GM21528 (cell line): ENCODE results near the gene STAG1.
"Not testable (repeated sequence)": the region's sequence is repeated elsewhere in the genome, so short reads cannot be mapped to it uniquely, and the experiment has no call there.

Experiments used
- ATAC-seq: cut with Tn5 transposase; IDR thresholded peaks from one replicate; pipeline ENCODE4 v1.9.1; 2021; ENCODE audit warnings: mild to moderate bottlenecking, moderate library complexity; ENCODE audit not compliant: unreplicated experiment, low FRiP score

Gene STAG1

DNA sequence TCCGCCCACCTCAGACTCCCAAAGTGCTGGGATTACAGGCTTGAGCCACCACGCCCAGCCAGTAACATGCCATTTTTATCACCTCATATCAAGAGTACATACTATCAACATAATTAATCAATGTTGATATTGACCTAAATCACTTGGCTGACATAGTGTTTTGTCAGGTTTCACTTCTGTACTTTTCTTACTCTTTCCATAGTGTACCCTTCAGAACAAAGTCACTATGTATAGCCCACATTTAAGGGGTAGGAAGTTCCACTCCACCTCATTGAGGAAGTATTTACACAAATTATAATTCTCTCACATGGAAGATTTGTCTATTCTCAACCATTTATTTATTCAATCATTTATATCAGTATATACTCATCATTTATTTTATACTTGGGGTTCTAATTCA, 145.2 kb downstream of the STAG1 start:
- ATAC-seq: no peak

DNA sequence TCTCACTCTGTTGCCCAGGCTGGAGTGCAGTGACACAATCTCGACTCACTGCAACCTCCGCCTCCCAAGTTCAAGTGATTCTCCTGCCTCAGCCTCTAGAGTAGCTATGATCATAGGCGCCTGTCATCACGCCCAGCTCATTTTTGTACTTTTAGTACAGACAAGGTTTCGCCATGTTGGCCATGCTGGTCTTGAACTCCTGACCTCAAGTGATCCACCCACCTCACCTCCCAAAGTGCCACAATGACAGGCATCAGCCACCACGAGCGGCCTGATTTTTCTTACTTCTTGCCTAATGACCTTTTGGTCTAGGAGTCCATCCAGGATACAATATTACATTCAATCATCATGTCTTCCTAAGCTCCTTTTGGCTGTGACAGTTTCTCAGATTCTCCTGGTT, 146.0 kb downstream of the STAG1 start:
- ATAC-seq: not testable (repeated sequence)

GRCh38 chr3:136604961-136605360, 147.2 kb downstream of the STAG1 start:
- ATAC-seq: no peak

DNA sequence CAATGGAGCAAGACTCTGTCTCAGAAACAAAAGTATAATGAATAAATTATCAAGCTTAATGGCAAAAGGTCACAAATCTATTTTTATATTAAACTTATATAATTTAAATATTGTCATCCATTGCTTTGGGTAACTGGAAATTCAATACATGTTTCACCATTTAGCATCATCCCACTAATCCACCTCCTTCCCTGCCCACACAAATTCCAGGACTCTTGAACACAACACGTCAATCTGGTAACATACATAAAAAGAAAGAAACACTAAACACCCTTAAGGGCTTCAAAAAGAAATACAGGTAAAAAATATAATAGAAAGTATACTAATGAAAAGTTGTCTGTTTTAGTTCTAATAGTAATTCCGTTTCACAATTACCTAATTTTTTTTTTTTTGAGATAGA, 149.4 kb downstream of the STAG1 start:
- no peak for ATAC-seq

DNA sequence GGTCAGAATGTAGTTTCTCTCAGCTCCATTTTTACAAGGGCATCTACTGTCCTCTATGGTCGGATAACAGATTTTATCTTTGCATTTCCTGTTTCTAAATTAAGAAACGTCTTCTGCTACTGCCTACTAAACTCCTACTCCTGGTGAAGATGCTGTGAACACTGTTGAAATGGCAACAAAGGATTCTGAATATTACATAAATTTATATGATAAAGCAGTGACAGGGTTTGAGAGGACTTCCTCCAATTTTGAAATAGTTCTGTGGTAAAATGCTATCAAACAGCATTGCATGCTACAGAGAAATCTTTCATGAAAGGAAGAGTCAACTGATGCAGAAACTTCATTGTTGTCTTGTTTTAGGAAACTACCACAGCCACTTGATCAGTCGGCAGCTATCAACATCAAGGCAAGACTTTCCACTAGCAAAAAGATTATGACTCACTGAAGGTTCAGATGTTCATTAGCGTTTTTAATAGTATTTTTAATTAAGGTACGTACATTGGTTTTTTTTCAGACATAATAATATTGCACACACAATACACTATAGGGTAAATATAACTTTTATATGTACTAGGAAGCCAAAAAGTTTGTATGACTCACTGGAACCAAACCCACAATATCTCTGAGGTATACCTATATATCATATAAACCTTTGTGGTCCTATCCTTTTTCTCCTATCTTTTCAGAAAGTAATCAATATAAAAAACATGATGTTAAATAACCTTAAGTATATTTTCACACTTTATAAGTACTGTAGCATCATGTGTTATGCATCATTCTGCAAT, 156.1 kb downstream of the STAG1 start:
- ATAC-seq: no peak

- no peak for ATAC-seq
Measured at GRCh38 chr3:136586580-136586979, 165.6 kb downstream of the STAG1 start.

- ATAC-seq: no peak
Measured at GRCh38 chr3:136584728-136585127, 167.4 kb downstream of the STAG1 start.

GRCh38 chr3:136583823-136584222, 168.4 kb downstream of the STAG1 start:
- no peak for ATAC-seq

DNA sequence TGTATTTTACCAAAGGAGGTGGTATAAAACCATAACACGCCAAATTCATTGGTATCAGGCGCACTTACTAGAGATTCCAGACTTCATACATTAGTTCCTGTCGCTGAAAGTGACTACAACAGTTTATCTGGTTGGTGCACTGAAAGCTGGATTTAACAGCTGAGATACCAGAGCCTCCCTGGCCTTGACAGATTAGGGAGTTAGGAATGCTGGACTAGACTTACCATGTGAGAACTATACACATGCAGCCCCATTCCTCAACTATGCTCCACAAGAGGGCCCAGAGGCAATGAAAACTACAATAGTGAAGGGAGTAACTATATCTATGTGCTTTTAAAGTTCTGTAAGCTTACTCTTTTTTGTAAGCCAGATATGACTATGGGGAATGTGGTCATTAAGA, 174.4 kb downstream of the STAG1 start:
- ATAC-seq: no peak

DNA sequence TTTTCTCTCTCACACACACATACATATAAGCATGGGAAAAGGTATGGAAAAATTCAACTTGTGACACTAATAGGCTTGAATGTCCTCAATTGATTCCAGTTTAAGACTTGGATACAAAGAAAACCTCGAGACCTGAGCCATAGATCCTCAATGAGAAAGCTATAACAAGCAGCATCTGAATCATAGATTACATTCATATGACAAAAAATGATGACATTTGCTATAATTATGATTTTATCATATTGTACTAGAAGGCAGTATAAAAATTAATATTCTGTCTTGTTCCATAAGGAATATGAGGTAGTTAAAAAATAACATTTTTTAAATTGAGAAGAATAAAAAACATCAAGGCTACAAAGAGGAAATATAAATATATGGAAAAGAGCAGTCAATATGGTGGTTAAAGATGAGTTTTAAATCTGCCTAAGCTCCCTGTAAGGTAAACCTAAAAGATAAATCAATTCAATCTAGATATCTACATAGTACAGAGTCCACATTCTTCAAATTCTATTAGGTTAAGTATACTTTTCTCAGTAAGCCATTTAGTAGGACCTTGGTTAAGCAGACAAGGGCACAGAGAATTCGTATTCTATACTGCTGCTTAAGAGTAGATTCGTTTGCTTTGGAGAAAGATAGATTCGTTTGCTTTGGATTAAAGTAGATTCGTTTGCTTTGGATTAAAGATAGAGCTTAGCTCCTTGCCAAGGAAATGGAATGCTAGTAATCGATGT, 175.7 kb downstream of the STAG1 start:
- no peak for ATAC-seq

GRCh38 chr3:136567599-136568188, 184.5 kb downstream of the STAG1 start:
- ATAC-seq: no peak

GRCh38 chr3:136564962-136565361, 187.2 kb downstream of the STAG1 start:
- not testable (repeated sequence) for ATAC-seq

DNA sequence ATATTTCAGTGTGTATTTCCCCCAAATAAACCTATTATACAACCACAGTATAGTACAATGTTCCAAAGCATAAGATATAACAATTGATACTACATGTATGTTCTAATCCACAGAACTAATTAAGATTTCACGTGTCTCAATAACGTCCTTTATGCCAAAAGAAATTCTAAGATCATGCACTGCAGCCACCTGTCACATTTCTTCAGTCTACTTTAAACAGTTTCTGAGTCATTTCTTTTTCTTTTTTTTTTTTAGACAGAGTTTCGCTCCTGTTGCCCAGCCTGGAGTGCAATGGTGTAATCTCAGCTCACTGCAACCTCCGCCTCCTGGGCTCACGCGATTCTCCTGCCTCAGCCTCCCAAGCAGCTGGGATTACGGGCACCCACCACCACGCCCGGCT, 190.2 kb downstream of the STAG1 start:
- ATAC-seq: no peak

- ATAC-seq: no peak
Measured at GRCh38 chr3:136559896-136560295, 192.3 kb downstream of the STAG1 start.

GRCh38 chr3:136549461-136549860, 202.7 kb downstream of the STAG1 start:
- ATAC-seq: not testable (repeated sequence)

GRCh38 chr3:136547293-136547692, 204.9 kb downstream of the STAG1 start:
- ATAC-seq: no peak

GRCh38 chr3:136546720-136547119, 205.5 kb downstream of the STAG1 start:
- no peak for ATAC-seq

GRCh38 chr3:136545664-136546268, 206.4 kb downstream of the STAG1 start:
- no peak for ATAC-seq

DNA sequence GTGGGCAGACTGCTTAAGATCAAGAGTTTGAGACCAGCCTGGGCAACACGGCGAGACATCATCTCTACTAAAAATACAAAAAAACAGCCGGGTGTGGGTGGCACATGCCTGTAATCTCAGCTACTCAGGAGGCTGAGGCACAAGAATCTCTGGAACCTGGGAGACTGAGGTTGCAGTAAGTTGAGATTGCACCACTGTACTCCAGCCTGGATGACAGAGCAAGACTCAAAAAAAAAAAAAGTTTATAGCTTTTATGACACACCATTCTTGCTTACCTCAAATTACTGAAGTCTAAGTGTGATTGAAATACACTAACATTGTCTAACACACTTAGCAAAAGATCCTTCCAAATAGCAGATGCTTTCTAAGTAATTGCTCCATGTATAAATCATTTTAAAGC, 207.6 kb downstream of the STAG1 start:
- no peak for ATAC-seq

- no peak for ATAC-seq
Measured at GRCh38 chr3:136543385-136543784, 208.8 kb downstream of the STAG1 start.

DNA sequence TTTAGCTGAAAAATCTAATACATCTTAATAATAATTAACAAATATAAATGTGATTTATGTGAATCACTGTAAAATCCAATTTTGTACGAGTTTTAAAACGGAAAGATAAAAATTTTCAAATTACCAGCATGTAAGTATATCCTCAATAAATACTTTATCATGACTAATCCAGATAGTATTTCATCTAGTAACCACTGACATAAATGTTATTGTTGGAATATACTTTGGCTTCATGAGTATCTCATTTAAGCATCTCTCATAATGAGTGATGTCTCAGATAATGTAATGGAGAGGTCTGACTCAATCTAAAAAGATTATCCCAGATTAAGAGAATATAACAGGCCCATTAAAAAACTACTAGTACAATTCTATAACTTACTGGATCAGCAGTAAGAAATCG, 216.3 kb downstream of the STAG1 start:
- no peak for ATAC-seq
